GM21786 (cell line): ENCODE data around the gene AMBP.

ENCODE experiments used
- ATAC-seq: cut with Tn5 transposase; IDR thresholded peaks from one replicate; pipeline ENCODE4 v1.9.1; 2021; ENCODE audit not compliant: unreplicated experiment

AMBP gene

GRCh38 chr9:114078021-114078780, at the start of gene AMBP:
Gene AMBP, minus strand, starts transcription at chr9:114078300. Its CDS starts 91 bp downstream, at chr9:114078209.
- ATAC-seq: no peak

- ATAC-seq: no peak
Measured at GRCh38 chr9:114126247-114127060, 48.4 kb upstream of the AMBP start.

- no peak for ATAC-seq
Measured at GRCh38 chr9:114125476-114126013, 47.4 kb upstream of the AMBP start.

GRCh38 chr9:114124666-114125475, 46.8 kb upstream of the AMBP start:
- no peak for ATAC-seq

- no peak for ATAC-seq
Measured at GRCh38 chr9:114124138-114124537, 46.0 kb upstream of the AMBP start.

- no peak for ATAC-seq
Measured at GRCh38 chr9:114123031-114123977, 45.2 kb upstream of the AMBP start.

- ATAC-seq: no peak
Measured at GRCh38 chr9:114122136-114123027, 44.3 kb upstream of the AMBP start.

GRCh38 chr9:114121227-114122135, 43.4 kb upstream of the AMBP start:
- no peak for ATAC-seq

GRCh38 chr9:114120192-114121014, 42.3 kb upstream of the AMBP start:
- ATAC-seq: no peak

- ATAC-seq: no peak
Measured at GRCh38 chr9:114119242-114120191, 41.4 kb upstream of the AMBP start.

GRCh38 chr9:114117996-114118830, 40.1 kb upstream of the AMBP start:
- ATAC-seq: no peak

- no peak for ATAC-seq
Measured at GRCh38 chr9:114117614-114117995, 39.5 kb upstream of the AMBP start.

GRCh38 chr9:114116126-114116747, 38.1 kb upstream of the AMBP start:
- no peak for ATAC-seq

GRCh38 chr9:114115654-114116125, 37.6 kb upstream of the AMBP start:
- ATAC-seq: no peak

- ATAC-seq: no peak
Measured at GRCh38 chr9:114114364-114114763, 36.3 kb upstream of the AMBP start.
